Measurements from ENCODE around the gene TBC1D24. TPM values are rescaled to one million over a fixed set of nuclear protein-coding genes. Genes with fewer than 3 reads are reported as not detected.

The TBC1D24 gene
- total and polyA plus RNA-seq, 2 experiments from 2014 or later: 5.4 to 21.0 TPM

- no peak for ATAC-seq
- H2AFZ ChIP-seq: no peak overlapping the region
- H3K4me1 ChIP-seq (ENCODE audit: insufficient read depth): peaks cover 7% of the 10 kb centered on the region; the same call in 1 of the 2 replicates
- no peaks in the 10 kb centered on the region for H3F3A ChIP-seq (replicated peaks; ENCODE audit: low read depth)
- H3K36me3 ChIP-seq (ENCODE audit: insufficient read depth): no peaks in the 10 kb centered on the region
- H4K20me1 ChIP-seq (replicated peaks; ENCODE audit: insufficient read depth): no peaks in the 10 kb centered on the region; the same call in 1 of the 2 replicates
- no peaks in the 10 kb centered on the region for H3K9me2 ChIP-seq (ENCODE audit: insufficient read depth)
- no peak overlapping the region for H3K27ac ChIP-seq (ENCODE audit: low read depth)
- Mint-ChIP-seq H3K27me3 (ENCODE audit: insufficient read depth, low read depth, poor library complexity) (no peaks in the 10 kb centered on the region), H3K27ac (no peak overlapping the region), H3K9me3 (no peaks in the 10 kb centered on the region), H3K4me1 (peaks cover 5% of the 10 kb centered on the region), H3K36me3 (ENCODE audit: low read depth) (peaks cover 8% of the 10 kb centered on the region; the same call in 2 of the 3 replicates), H3K4me3 (no peak overlapping the region)
- no peak overlapping the region for H3K4me3 ChIP-seq
- H3K79me2 ChIP-seq (replicated peaks; ENCODE audit: insufficient read depth): no peaks in the 10 kb centered on the region
- DNase-seq (ENCODE audit: low spot score): no peak
- H3K4me2 ChIP-seq: no peak overlapping the region
- TF ChIP-seq ZNF331 (CRISPR knock-in tag; IDR thresholded peaks at IDR 0.05; ENCODE audit: low read depth) (no peak), NANOG (IDR thresholded peaks at IDR 0.05; ENCODE audit: borderline replicate concordance) (no peak), STAT1 (IDR thresholded peaks at IDR 0.05; ENCODE audit: unreplicated experiment) (no peak), JUNB (IDR thresholded peaks at IDR 0.05; ENCODE audit: unreplicated experiment) (no peak), CREB1 (CRISPR knock-in tag; IDR thresholded peaks at IDR 0.05; ENCODE audit: low read depth) (no peak)
- H3K27me3 ChIP-seq (ENCODE audit: insufficient read depth): no peaks in the 10 kb centered on the region
Measured at GRCh38 chr16:2499890-2500429, 25.0 kb downstream of the TBC1D24 start.

- H3K27ac Mint-ChIP-seq: peak overlapping the region; percentile 78; the same call in 1 of the 2 replicates
- Histone ChIP-seq H3F3A (replicated peaks; ENCODE audit: low read depth) (peaks cover 4% of the 10 kb centered on the region; the same call in 1 of the 2 replicates), H3K9me2 (ENCODE audit: insufficient read depth) (no peaks in the 10 kb centered on the region), H3K4me1 (ENCODE audit: insufficient read depth) (peaks cover 7% of the 10 kb centered on the region; the same call in 1 of the 2 replicates), H3K36me3 (ENCODE audit: insufficient read depth) (no peaks in the 10 kb centered on the region), H3K27ac (ENCODE audit: low read depth) (no peak overlapping the region), H3K27me3 (ENCODE audit: insufficient read depth) (no peaks in the 10 kb centered on the region), H3K79me2 (replicated peaks; ENCODE audit: insufficient read depth) (no peaks in the 10 kb centered on the region), H3K4me3 (no peak overlapping the region; the same call in 1 of the 2 replicates), H4K20me1 (replicated peaks; ENCODE audit: insufficient read depth) (no peaks in the 10 kb centered on the region; the same call in 1 of the 2 replicates), H3K4me2 (no peak overlapping the region), H2AFZ (no peak overlapping the region)
- H3K4me3 Mint-ChIP-seq: no peak overlapping the region
- H3K4me1 Mint-ChIP-seq: peaks cover 5% of the 10 kb centered on the region
- peak; percentile 36 for ATAC-seq
- H3K36me3 Mint-ChIP-seq (ENCODE audit: low read depth): peaks cover 8% of the 10 kb centered on the region; the same call in 2 of the 3 replicates
- no peaks in the 10 kb centered on the region for H3K9me3 Mint-ChIP-seq
- H3K27me3 Mint-ChIP-seq (ENCODE audit: insufficient read depth, low read depth, poor library complexity): no peaks in the 10 kb centered on the region
- peak; percentile 48 for DNase-seq (ENCODE audit: low spot score)
- TF ChIP-seq REST (IDR thresholded peaks at IDR 0.05; ENCODE audit: unreplicated experiment) (no peak), CTCF (conservative IDR thresholded peaks at IDR 0.05; ENCODE audit: low read depth in 2 of 2) (peak in 1 of 2 experiments; percentile 18; a peak in 2 of 4 replicates)
Measured at GRCh38 chr16:2500430-2500917, 25.5 kb downstream of the TBC1D24 start.
